Cardiac septum (tissue), 1 donor: ENCODE results near the gene TMEM107. TPM values are rescaled to one million over a fixed set of nuclear protein-coding genes. Genes with fewer than 3 reads are reported as not detected.

ENCODE experiments used
- DNase-seq: peaks from one replicate; pipeline ENCODE4 v3.0.0-alpha.2; 2020; ENCODE audit warnings: low spot score
- intact Hi-C: fragments of 100-400 bp; cut with DNase I; formaldehyde crosslinking; loops from one replicate; pipeline ENCODE4 v1.14.0; 2022
- total RNA-seq: library from RNA; stranded (reverse); fragmentation: NEBNext Ultra II Directional; extraction: Animal tissue kit (Norgen Biotek cat#: 25700); gene quantifications from one replicate; pipeline ENCODE4 v1.2.1, GENCODE V29; 2021
- donor health status: DM: no; HTN: no; CAD: no.

TMEM107 gene
- total RNA-seq, 1 donor from 2014 or later = 8.7 TPM

DNA sequence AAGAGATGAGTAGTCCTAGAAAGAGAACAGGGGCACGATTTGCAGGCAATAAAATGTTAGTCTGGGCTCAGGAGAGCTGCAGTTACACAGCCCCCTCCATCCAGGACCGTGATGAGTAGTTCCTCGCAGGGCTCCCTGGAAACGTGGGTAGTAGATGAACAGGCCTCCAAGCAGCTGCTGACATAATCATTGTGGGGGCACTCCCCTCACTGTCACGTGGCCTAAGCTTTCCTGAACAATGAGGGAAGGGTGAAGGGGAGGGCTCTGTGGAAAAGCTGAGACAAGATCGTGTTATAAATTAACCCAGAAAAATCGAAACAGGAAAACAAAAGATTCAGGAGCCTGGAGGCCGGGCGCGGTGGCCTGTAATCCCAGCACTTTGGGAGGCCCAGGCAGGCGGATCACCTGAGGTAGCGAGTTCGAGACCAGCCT lies 22.6 kb downstream of the TMEM107 start:
- intact Hi-C loops = loop anchor here (2.0 kb wide), 1 partner anchor 311 kb away; no protein-coding TSS in a partner anchor
- peak; percentile 85 for DNase-seq

- DNase-seq = no peak
- intact Hi-C loops = loop anchor here (2.0 kb wide), 1 partner anchor 310 kb away; no protein-coding TSS in a partner anchor
Measured at GRCh38 chr17:8153031-8153451, 23.1 kb downstream of the TMEM107 start.

DNA sequence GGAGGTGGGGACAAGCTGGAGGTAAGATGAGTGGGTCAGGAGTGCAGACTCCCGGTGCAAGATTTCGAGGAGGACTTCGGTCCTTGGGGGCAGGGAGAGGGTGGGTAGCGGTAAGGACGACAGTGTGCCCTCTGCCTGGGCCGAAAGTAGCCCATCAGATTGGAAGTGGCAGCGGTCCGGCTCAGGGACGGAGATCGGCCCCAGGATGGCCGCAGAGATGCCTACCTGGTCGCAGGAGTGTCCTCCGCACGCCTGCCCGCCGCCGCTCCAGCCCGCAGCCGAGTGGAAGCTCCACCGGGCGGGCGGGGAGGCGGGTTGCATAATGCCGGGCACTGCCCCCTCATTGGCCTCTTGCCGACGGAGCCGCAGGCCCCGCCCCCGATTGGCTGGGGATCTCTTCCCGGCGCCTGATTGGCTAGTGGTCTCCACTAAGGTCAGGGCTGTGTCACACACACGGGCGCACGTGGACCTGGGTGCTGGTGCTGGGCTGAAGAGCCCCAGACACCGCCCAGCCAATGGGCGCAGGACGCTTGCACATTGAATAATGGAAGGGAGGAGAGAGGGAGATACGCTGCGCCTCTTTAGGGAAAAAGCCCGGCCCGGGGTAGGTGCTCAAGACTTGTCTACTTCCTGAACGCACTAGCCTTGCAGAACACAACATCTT lies 23.9 kb downstream of the TMEM107 start, which contains the start of gene PER1:
PER1 (minus strand) TSS at position 293 of the 664 bp plus-strand sequence. CDS start 1,698 bp downstream, outside the sequence.
- intact Hi-C loops = loop anchor here (2.0 kb wide), 1 partner anchor 309 kb away; no protein-coding TSS in a partner anchor
- peak; percentile 96 for DNase-seq

GRCh38 chr17:8151641-8152111 lies 24.5 kb downstream of the TMEM107 start:
- DNase-seq = peak; percentile 92
- intact Hi-C loops = loop anchor here (2.0 kb wide), 1 partner anchor 309 kb away; no protein-coding TSS in a partner anchor

GRCh38 chr17:8151120-8151640 lies 25.0 kb downstream of the TMEM107 start:
- DNase-seq = peak; percentile 97
- intact Hi-C loops = no loop called here

DNA sequence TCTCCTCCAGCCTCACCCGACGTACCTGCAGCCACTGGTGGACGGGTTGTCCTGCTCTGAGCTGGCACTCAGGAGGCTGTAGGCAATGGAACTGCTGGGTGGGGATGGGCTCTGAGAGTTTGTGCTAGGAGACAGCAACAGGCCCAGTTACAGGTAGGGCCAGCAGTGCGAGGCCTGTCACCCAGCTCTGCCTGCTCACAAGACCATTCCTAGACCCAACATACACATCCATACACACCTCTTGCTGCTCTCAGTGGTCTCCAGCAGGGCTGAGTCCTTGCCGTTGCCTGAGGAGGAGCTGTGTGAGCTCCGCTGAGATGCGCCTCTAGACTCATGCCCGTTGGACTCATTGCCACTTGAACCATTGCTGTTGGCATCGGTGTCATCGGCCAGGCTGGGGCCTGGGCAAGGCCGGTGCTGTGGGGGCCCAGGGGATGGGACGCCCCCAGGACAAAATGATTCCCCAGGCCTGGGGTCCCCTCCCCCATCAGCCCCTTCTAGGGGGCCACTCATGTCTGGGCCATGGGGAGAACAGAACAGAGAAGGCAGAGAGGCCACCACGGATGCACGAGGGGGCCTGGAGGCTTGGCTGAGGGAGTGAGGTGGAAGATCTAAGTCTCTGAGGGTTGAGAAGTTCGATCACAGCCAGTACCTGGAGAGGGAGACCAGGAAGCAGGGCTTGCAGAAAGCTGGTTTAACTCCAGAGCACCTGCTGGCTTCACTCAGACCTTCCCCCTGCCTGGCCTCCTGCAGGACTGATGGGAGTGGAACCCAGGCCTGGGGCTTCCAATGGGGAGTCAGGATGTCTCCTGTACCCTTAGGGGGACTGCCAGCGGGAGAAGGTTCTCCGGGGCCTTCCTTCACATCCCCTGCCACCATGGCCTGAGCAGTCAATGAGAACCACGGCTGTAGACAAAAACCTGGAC lies 25.7 kb downstream of the TMEM107 start:
- intact Hi-C loops = no loop called here
- DNase-seq = no peak

GRCh38 chr17:8149419-8150193 lies 26.6 kb downstream of the TMEM107 start:
- intact Hi-C loops = no loop called here

DNA sequence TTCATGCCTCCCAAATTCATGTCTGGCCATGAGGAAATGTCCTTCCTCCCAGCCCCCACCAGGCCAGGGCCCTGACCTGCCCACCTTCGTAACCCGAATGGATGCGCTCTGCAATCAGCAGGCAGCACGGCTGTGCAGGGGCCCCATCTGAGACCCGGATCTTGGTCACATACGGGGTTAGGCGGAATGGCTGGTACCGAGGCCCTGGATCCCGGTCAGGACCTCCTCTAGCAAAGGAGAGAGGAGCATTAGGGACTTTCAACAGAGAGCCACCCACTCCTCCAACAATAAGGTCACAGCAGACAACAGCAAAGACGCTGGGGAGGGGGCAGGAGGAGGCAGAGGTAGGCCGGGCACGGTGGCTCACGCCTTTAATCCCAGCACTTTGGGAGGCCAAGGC lies 27.6 kb downstream of the TMEM107 start:
- intact Hi-C loops = no loop called here
- no peak for DNase-seq

More at GRCh38 chr17:8149419-8150193, 26.6 kb downstream of the TMEM107 start:
- DNase-seq = no peak

GRCh38 chr17:8147805-8148404 lies 28.3 kb downstream of the TMEM107 start:
- intact Hi-C loops = no loop called here

GRCh38 chr17:8147141-8147804 lies 28.9 kb downstream of the TMEM107 start:
- intact Hi-C loops = no loop called here
- DNase-seq = no peak

More at GRCh38 chr17:8147805-8148404, 28.3 kb downstream of the TMEM107 start:
- no peak for DNase-seq

DNA sequence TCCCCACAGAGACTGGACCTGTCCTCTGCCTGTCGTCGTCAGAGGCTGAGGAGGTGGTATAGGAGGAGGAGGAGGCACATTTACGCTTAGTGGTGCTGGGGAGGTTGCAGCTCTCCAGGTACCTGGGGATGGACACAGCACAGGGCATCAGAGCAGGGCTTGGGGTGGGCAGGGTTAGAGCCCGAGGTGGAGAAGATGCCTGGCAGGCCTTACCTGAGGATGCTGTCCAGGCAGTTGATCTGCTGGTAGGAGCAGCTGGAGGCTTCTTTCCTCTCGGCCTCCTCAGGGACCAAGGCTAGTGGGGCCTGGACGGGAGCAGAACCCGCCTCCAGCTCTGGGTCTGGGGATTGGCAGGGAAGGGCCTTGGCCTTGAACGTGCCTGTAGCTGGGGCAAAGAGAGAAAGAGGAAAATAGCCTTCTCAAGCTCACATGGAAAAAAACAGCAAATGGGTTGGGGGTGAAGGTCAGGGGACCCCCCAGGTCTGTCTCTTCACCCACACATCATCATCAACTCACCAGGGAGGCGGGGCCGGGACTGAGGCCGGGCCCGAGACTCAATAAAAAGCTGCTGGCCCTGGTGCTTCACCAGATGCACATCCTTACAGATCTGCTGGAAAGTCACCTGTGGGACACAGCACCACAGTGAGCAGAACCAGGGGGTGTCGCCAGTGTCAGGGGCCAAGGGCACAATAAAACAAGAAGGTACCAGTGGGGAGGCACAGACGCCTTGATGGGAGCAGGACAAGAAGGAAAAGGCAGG lies 29.6 kb downstream of the TMEM107 start:
- intact Hi-C loops = no loop called here
- DNase-seq = no peak

- DNase-seq = no peak
- intact Hi-C loops = no loop called here
Measured at GRCh38 chr17:8145811-8146210, 30.4 kb downstream of the TMEM107 start.

GRCh38 chr17:8144401-8145231 lies 31.6 kb downstream of the TMEM107 start:
- DNase-seq = no peak
- intact Hi-C loops = no loop called here

DNA sequence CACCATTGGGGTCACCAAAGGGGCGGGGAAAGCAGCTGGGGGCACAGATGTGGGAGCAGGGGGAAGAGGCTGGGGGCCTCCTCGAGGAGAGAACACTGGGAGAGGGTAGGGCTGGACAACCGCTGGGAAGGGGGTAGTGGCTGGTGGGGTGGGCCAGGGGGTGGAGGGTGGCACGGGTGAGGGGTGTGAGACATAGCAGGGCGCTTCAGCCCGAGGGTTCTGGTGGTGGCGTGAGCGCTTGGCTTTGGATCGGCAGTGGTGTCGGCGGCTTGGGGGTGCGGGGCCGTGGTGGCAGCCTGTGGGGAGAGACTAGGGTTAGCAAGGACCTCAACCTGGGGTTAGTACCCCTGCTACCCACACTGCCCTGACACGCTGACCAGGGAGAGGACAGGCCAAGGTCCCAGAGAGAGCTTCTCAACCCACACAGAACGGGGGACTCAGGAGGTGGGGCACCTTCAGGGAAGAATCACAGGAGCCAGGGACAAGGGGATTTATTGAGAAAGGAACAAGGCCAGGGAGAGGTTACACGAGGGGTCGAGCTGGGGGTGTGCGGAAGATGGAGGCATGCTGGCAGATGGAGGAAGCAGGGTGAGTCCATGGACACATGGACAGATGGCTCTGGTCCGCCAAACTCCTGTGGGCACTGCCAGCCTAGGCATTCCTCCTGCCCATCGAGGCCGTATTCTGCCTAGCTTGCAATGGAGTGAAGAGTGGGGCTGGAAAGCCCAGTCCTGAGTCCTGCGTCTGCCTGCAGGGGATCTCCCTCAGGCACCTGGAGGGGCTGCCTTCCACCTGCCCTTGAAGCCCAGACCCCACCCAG lies 32.4 kb downstream of the TMEM107 start:
- no peak for DNase-seq
- intact Hi-C loops = no loop called here

- DNase-seq = no peak
- intact Hi-C loops = no loop called here
Measured at GRCh38 chr17:8142887-8143580, 33.1 kb downstream of the TMEM107 start.
